Mammary epithelial cell (primary cell): ENCODE measurements around the gene LCN2.

ENCODE experiments used
- CTCF ChIP-seq, 2 donors: IDR thresholded peaks in 1 of 2; conservative IDR thresholded peaks in 1 of 2; 2 replicates each; pipeline ENCODE4 v1.5.1; 2011 to 2012; ENCODE audit warnings: inconsistent platforms in 2 of 2, low read length in 2 of 2, mild to moderate bottlenecking in 2 of 2, control low read depth in 1 of 2, low read depth in 1 of 2; ENCODE audit not compliant: insufficient read depth in 1 of 2; ENCODE audit errors: extremely low read depth in 1 of 2
- EZH2 ChIP-seq: IDR thresholded peaks from 2 replicates; pipeline ENCODE4 v1.6.1; 2012; ENCODE audit warnings: low read length, inconsistent platforms, borderline replicate concordance

GRCh38 chr9:128108269-128109049 is 40.8 kb upstream of the LCN2 start:
- TF ChIP-seq CTCF (conservative IDR thresholded peaks at IDR 0.05 in 1 of 2, IDR thresholded peaks at IDR 0.05 in 1 of 2; ENCODE audit: extremely low read depth in 1 of 2, insufficient read depth in 1 of 2, low read depth in 1 of 2, low read length in 2 of 2) (no peak), EZH2 (no peak)
